Stimulated activated memory B cell treated with anti-CD40 and anti-IgM and Interleukin-4, amounts not matched to agents 10 μg/mL and 1 μg/mL and 100 μg/mL, for 72 hours (primary cell): ENCODE results near the gene PROCR.
A peak's percentile ranks its signal among the peaks of the same experiment; 100 is the strongest.
"Not testable (repeated sequence)": the region's sequence is repeated elsewhere in the genome, so short reads cannot be mapped to it uniquely, and the experiment has no call there.

Source experiments
- ATAC-seq: fragments of 150-1000 bp; cut with Tn5 transposase; 2 replicates; pipeline ENCODE4 v1.10.0; 2021
- H3K27ac Mint-ChIP-seq: one replicate; pipeline ENCODE4 v1.8.0; 2022; ENCODE audit warnings: mild to moderate bottlenecking, mixed read lengths
- H3K27me3 Mint-ChIP-seq: one replicate; pipeline ENCODE4 v1.8.0; 2022; ENCODE audit warnings: mixed read lengths
- H3K36me3 Mint-ChIP-seq: one replicate; pipeline ENCODE4 v1.8.0; 2022; ENCODE audit warnings: mixed read lengths
- H3K4me1 Mint-ChIP-seq: one replicate; pipeline ENCODE4 v1.8.0; 2022; ENCODE audit warnings: mixed read lengths
- H3K4me3 Mint-ChIP-seq: one replicate; pipeline ENCODE4 v1.8.0; 2022; ENCODE audit warnings: mild to moderate bottlenecking, moderate library complexity, mixed read lengths
- H3K9me3 Mint-ChIP-seq: one replicate; pipeline ENCODE4 v1.8.0; 2022; ENCODE audit warnings: mixed read lengths

The PROCR gene

DNA sequence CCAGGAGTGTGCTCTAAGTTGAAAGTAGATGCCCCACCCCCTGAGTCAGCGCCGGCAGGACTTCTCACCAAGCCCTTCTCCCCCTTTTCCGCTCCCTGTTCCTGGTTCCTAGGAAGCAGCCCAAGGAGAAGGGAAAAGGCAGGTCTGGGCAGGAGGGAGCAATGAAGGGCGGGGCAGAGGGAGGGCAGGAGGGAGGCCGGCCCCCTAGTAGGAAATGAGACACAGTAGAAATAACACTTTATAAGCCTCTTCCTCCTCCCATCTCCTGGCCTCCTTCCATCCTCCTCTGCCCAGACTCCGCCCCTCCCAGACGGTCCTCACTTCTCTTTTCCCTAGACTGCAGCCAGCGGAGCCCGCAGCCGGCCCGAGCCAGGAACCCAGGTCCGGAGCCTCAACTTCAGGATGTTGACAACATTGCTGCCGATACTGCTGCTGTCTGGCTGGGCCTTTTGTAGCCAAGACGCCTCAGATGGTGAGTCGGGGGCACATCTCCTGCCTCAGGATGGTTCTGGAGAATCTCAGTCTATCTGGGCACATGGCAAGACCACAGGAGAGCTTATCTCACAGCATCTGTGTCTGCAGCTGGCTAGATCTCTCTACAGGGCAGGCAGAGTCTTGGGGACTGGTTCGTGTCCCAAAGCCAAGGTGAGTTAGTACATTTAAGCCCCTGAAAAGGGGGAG is at the start of gene PROCR:
PROCR (plus strand) TSS at position 320 of the 681 bp plus-strand sequence; CDS start at position 403, 83 bp downstream.
- no peaks in the 10 kb centered on the region for H3K9me3 Mint-ChIP-seq
- H3K4me3 Mint-ChIP-seq = peak within 1 kb of the TSS; percentile 67
- peak within 1 kb of the TSS; percentile 78 for H3K27ac Mint-ChIP-seq
- no peaks in the 10 kb centered on the region for H3K27me3 Mint-ChIP-seq
- H3K4me1 Mint-ChIP-seq = peaks cover 13% of the 10 kb centered on the region
- peaks cover 11% of the 10 kb centered on the region for H3K36me3 Mint-ChIP-seq
- peak; percentile 39 for ATAC-seq

DNA sequence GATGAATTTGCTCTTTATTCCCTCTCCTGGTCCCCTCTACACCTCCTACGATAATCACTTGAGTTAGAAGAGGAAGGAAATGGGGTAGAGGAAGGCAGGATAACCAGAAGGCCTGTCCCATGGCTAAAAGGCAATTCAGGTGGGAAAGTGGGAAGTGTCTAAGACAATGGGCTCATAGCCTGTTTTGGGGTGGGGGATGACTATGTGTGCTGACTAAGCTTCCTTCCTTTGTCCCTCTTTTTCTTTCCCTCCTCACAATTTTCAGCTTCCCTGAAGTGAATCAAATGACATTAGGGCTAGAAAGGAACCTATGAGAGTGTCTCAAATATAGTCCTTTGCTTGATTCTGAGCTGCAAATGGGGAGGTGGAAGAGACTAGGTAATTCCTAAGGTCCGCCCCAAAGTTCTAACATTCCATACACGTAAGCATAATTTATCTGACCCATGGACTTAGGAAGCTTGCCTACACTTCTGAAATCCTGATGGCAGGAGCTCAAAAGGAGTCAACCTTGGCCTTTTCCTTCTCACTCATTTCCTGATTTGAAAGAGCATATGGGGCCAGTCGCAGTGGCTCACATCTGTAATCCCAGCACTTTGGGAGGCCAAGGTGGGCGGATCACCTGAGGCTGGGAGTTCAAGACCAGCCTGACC is 49.0 kb upstream of the PROCR start:
- ATAC-seq = no peak
- Mint-ChIP-seq H3K36me3 (peaks cover 67% of the 10 kb centered on the region), H3K9me3 (no peaks in the 10 kb centered on the region), H3K4me3 (no peak overlapping the region), H3K27ac (no peak overlapping the region), H3K4me1 (peaks cover 5% of the 10 kb centered on the region), H3K27me3 (no peaks in the 10 kb centered on the region)

DNA sequence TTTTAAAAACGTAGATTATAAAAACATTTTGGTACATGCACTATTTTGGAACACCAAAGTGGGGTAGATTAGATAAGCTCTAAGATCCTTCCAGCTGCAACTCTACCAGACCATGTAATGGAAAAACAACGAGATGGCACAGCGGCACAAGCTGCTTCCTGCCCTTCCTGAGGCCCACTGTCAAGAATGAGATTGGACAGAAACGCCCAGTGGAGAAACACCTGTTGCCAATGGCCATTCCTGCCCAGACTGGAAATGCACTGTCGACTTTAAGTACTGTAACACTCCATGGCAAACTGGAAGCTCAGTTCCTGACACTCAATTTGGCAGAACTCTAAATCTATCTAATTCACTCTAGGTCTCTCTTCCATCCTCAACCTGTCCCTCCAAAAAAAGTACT is 46.1 kb upstream of the PROCR start:
- H3K4me1 Mint-ChIP-seq = no peaks in the 10 kb centered on the region
- H3K4me3 Mint-ChIP-seq = no peak overlapping the region
- H3K9me3 Mint-ChIP-seq = no peaks in the 10 kb centered on the region
- no peaks in the 10 kb centered on the region for H3K27me3 Mint-ChIP-seq
- no peak overlapping the region for H3K27ac Mint-ChIP-seq
- H3K36me3 Mint-ChIP-seq = peaks cover 48% of the 10 kb centered on the region
- ATAC-seq = no peak

DNA sequence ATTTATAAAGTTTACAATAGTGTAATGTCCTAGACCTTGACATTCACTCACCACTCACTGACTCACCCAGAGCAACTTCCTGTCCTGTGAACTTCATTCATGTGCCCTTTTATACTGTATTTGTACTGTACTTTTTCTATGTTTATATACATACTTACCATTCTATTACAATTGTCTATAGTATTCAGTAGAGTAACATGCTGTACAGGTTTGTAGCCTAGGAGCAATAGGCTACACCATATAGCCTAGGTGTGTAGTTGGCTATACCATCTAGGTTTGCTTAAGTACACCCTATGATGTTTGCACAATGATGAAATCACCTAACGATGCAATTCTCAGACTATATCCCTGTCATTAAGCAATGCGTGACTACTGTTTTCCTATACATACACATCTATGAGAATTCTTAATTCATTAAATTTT is 42.2 kb upstream of the PROCR start:
- no peak for ATAC-seq
- peaks cover 51% of the 10 kb centered on the region for H3K36me3 Mint-ChIP-seq
- H3K27me3 Mint-ChIP-seq = no peaks in the 10 kb centered on the region
- no peaks in the 10 kb centered on the region for H3K9me3 Mint-ChIP-seq
- no peak overlapping the region for H3K27ac Mint-ChIP-seq
- no peak overlapping the region for H3K4me3 Mint-ChIP-seq
- H3K4me1 Mint-ChIP-seq = no peaks in the 10 kb centered on the region

DNA sequence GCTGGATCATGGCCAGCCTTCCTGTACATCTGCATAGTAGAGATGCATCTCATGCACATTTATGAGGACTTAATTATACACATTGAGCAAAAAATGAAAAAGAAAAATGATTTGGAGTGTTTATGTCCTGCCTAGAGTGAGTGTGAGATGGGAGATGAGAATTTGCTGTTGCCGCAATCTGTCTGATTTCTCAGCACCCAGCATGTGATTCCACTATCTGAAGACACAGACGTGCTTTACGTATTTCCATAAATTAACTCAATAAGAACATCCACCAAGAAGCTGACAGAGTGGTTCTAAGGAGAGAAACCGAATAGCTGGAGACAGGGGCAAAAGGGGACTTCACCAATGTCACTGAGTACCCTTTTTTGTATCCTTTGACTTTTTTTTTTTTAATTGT is 39.9 kb upstream of the PROCR start:
- H3K4me3 Mint-ChIP-seq = no peak overlapping the region
- H3K4me1 Mint-ChIP-seq = no peaks in the 10 kb centered on the region
- peaks cover 49% of the 10 kb centered on the region for H3K36me3 Mint-ChIP-seq
- no peak for ATAC-seq
- H3K27me3 Mint-ChIP-seq = no peaks in the 10 kb centered on the region
- H3K27ac Mint-ChIP-seq = no peak overlapping the region
- H3K9me3 Mint-ChIP-seq = no peaks in the 10 kb centered on the region

DNA sequence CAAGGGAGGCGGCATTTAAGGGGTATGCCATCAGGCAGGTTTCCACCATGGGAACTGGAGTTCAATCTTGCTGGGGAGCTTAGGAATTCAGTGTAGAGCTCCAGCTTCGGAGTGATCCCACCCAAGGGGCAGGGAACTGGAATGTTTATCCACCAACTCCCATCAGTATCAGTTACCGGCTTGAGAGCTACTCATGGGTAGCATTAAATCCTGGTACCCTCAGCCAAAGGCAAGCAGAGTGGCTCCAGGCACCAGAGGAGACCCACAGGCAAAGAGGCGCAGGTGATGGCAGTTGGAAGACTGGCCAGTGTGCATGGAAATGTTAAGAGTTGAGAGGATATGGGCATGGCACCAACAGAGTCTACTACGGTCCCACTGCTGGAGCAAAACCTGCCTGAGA is 38.8 kb upstream of the PROCR start:
- no peaks in the 10 kb centered on the region for H3K27me3 Mint-ChIP-seq
- no peak for ATAC-seq
- no peaks in the 10 kb centered on the region for H3K4me1 Mint-ChIP-seq
- no peaks in the 10 kb centered on the region for H3K9me3 Mint-ChIP-seq
- H3K27ac Mint-ChIP-seq = no peak overlapping the region
- peaks cover 54% of the 10 kb centered on the region for H3K36me3 Mint-ChIP-seq
- H3K4me3 Mint-ChIP-seq = no peak overlapping the region

DNA sequence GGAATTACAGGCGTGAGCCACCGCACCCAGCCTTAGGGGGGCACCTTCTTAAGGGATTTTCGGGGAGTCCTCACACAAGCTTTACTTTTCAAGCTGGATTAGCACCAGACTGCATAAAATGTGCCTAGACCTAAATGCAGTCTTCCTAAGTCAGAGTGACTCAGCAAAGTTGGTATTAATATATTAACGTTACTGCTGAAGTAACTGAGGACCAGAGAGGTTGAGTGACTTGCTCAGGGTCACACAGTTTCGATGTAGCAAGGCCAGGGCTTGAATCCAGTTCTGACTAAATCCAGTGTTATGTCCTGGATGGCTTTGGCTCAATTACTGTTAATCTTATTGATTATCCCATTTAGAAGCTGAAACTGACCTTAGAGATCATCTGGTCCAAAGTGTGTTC is 38.1 kb upstream of the PROCR start:
- H3K27ac Mint-ChIP-seq = no peak overlapping the region

DNA sequence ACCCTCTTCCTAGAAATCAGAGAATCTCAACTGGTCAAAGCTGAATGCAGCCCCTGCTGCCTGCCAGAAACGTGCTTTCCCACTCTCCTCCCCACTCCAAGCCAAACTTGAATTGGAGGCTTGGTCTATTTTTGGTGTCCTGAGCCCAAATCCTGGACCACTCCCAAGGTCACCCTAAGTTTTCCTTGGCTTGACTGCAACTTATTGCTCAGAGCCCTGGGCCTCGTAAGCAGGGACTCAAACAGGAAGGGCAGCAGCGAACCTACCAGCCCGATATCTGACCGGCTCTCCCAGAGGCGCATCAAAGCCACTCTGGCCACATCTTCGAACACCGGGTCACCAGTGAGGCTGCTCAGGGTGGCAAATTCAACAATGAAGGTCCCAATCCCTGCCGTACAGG is 37.4 kb upstream of the PROCR start:
- H3K27me3 Mint-ChIP-seq = no peaks in the 10 kb centered on the region
- no peaks in the 10 kb centered on the region for H3K4me1 Mint-ChIP-seq
- H3K27ac Mint-ChIP-seq = no peak overlapping the region
- no peak for ATAC-seq
- no peak overlapping the region for H3K4me3 Mint-ChIP-seq
- peaks cover 62% of the 10 kb centered on the region for H3K36me3 Mint-ChIP-seq
- no peaks in the 10 kb centered on the region for H3K9me3 Mint-ChIP-seq

More for the DNA sequence above, 38.1 kb upstream of the PROCR start:
- Mint-ChIP-seq H3K4me1 (no peaks in the 10 kb centered on the region), H3K27me3 (no peaks in the 10 kb centered on the region), H3K4me3 (no peak overlapping the region), H3K9me3 (no peaks in the 10 kb centered on the region), H3K36me3 (peaks cover 60% of the 10 kb centered on the region)
- ATAC-seq = no peak

DNA sequence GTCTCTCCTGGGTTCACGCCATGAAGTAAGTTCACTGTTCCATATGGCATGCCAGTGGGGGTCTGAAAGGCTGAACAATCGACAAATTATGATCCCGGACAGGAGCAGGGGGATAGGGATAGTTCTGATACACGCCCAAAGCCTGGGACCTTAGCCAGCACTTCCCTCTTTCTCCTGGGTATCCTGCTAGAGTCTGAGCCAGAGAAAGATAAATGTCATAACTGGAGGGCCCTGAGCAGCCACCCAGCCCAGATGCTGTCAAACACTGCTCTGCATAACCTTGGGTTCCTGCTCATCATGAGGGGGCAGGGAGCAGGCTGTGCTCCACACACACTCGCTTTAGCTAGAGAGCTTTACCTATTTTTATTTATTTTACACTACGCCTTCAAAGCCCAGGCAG is 37.0 kb upstream of the PROCR start:
- Mint-ChIP-seq H3K4me3 (no peak overlapping the region), H3K27ac (no peak overlapping the region), H3K9me3 (no peaks in the 10 kb centered on the region), H3K27me3 (no peaks in the 10 kb centered on the region), H3K4me1 (no peaks in the 10 kb centered on the region), H3K36me3 (peaks cover 63% of the 10 kb centered on the region)
- ATAC-seq = no peak

DNA sequence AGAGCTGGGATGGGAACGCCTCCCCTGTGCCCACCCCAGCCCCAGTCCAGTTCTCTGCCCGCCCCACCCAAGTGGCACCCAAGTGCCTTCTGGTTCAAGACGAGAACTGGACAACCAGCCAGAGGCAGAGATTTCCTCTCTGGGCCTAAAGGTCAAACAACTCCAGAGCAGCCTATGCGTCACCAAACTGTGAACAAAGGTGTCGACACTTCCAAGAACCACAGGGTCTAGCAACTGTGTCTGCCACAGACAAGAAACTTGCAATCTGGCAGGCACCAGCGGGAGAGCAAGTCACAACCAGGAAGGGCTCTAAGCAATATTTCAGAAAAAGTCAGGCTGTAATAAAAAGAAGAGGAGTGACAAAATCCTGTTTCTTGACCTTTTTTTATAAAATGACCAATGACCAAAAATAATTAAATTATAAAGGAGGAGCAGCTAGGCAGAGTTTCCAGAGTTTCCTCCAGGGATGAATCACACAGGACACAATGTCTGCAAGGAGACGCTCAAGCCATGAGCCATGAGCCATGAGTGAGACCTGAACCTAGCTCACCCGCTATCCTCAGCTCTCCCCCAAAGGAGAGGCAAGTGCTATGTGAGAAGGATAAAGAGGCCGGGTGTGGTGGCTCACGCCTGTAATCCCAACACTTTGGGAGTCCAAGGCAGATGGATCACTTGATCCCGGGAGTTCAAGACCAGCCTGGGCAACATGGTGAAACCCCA is 35.8 kb upstream of the PROCR start:
- Mint-ChIP-seq H3K36me3 (peaks cover 70% of the 10 kb centered on the region), H3K27ac (no peak overlapping the region), H3K4me1 (peaks cover 6% of the 10 kb centered on the region), H3K9me3 (no peaks in the 10 kb centered on the region), H3K27me3 (no peaks in the 10 kb centered on the region), H3K4me3 (no peak overlapping the region)
- ATAC-seq = no peak

DNA sequence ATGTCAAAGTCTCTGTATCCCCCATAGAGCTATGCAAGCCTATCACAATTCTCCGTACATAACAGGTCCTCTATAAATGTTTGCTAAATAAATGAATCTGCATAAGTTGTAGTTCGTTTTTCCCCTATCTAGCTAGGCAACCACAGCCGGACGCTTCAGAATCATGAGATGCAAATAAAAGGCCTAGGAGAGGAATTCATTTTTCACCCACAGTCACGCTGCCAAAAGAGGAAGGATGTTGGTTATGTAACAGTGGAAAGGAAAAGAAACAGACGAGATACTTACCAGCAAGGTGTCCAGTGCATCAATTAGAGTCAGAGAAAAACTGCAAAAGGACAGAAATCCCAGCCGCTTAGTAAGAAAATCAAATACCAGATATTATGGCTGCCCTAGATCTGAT is 27.2 kb upstream of the PROCR start:
- H3K27ac Mint-ChIP-seq = peak overlapping the region; percentile 67
- peaks cover 51% of the 10 kb centered on the region for H3K4me1 Mint-ChIP-seq
- H3K9me3 Mint-ChIP-seq = no peaks in the 10 kb centered on the region
- peaks cover 36% of the 10 kb centered on the region for H3K36me3 Mint-ChIP-seq
- ATAC-seq = peak; percentile 84
- H3K4me3 Mint-ChIP-seq = peak overlapping the region; percentile 2
- H3K27me3 Mint-ChIP-seq = no peaks in the 10 kb centered on the region

DNA sequence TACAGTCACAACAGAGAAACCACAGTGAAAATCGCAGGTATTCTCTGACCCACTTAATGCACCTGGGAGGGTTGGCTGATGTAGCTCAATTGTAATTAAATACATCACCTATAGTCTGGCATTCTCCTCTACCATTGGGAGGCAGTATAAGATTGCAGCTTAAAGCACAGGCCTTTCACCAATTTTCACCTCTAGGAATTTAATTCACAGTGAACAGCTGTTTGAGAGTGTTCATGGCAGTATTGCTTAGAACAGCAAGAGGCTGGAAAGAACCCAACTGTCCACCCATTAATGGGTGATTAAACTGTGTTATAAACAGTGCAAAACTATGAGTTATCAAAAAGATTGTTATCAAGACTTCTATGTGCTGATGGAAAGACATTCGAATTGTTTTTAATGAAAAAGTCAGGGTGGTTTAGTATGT is 26.7 kb upstream of the PROCR start:
- H3K4me3 Mint-ChIP-seq = no peak overlapping the region
- H3K4me1 Mint-ChIP-seq = peaks cover 51% of the 10 kb centered on the region
- peak; percentile 9 for ATAC-seq
- no peaks in the 10 kb centered on the region for H3K9me3 Mint-ChIP-seq
- H3K27ac Mint-ChIP-seq = peak overlapping the region; percentile 67
- no peaks in the 10 kb centered on the region for H3K27me3 Mint-ChIP-seq
- peaks cover 31% of the 10 kb centered on the region for H3K36me3 Mint-ChIP-seq

DNA sequence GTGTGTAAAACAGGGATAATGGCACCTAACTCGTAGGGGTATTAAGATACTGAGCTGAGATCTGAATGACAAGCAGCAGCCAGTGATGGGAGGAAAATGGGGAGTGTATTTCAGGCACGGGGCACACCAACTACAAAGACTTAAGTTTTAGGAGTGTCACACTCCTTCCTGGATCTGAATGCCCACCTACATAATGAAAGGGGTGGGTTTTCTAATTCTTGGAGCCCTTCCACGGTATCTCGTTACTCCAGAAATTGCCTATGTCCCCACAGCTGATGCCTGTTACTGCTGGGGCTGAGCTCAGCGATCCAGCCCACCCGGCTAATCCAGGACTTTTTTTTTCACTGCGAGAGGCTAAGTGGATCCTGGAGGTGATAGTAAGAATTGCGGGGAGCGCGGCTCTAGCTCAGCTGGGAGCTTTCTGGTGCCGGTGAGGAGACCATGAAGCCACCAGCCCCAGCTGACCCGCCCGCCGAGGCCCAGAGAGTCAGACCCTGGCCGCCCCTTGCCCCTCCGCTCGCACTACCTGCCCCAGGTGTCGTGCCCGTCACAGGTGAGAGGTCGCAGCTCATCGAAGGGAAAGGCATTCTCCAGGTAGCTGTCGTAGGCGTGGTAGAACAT is 25.5 kb upstream of the PROCR start:
- Mint-ChIP-seq H3K9me3 (no peaks in the 10 kb centered on the region), H3K27me3 (no peaks in the 10 kb centered on the region), H3K4me1 (peaks cover 45% of the 10 kb centered on the region), H3K4me3 (peak overlapping the region; percentile 91), H3K27ac (peak overlapping the region; percentile 97), H3K36me3 (peaks cover 19% of the 10 kb centered on the region)
- ATAC-seq = no peak

DNA sequence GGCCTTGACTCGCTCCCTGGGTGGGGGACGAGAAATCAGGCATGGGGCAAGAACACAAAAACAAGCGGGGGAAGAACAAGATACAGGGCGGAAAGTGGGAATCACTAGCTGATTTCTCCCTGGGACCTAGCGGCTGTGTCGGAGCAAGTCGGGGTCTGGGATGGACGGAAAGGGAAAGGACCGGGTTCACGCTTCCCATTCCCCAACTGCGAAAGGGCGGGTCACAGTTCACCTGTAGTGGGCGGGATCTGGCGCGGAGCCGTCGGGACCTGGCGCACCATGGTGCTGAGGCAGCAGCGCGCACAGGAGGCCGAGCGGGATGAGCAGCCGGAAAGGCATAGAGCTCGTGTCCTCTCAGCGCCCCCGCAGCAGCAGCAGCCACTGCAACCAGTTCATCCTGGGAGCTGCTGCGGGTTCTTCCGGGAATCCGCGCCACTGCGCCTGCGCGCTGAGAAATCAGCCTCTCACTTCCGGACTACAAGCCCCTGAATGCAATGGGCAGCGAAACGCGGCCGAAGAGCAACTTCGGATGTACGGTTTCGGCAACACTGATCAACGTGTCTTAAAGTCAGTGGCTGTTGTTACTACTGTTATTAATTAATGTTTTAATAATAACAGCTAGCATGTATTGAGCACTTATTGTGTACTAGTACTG is 24.8 kb upstream of the PROCR start, which contains the start of gene EDEM2:
EDEM2 (minus strand) TSS at position 417 of the 655 bp plus-strand sequence; CDS start at position 339, 78 bp downstream.
- peak; percentile 91 for ATAC-seq
- peaks cover 43% of the 10 kb centered on the region for H3K4me1 Mint-ChIP-seq
- H3K27me3 Mint-ChIP-seq = no peaks in the 10 kb centered on the region
- H3K36me3 Mint-ChIP-seq = peaks cover 14% of the 10 kb centered on the region
- H3K9me3 Mint-ChIP-seq = no peaks in the 10 kb centered on the region
- peak within 1 kb of the TSS; percentile 97 for H3K27ac Mint-ChIP-seq
- H3K4me3 Mint-ChIP-seq = peak within 1 kb of the TSS; percentile 91

DNA sequence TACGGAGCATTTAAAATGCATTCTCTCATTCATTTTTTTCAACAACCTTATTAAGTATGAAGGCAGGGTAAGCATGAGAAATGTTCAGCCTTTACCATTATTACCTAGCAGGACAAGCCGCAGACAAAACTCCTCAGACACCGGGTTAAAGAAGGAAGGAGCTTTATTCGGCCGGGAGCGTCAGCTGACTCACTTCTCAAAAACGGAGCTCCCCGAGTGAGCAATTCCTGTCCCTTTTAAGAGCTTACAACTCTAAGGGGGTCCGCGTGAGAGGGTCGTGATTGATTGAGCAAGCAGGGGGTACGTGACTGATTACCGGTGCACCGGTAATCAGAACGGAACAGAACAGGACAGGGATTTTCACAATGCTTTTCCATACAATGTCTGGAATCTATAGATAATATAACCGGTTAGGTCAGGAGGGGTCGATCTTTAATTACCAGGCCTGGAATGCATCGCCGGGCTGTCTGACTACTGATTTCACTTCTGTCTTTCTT is 24.2 kb upstream of the PROCR start:
- not testable (repeated sequence) for H3K9me3 Mint-ChIP-seq, H3K36me3 Mint-ChIP-seq, H3K27me3 Mint-ChIP-seq
- H3K4me1 Mint-ChIP-seq = peaks cover 40% of the 10 kb centered on the region
- peak overlapping the region; percentile 91 for H3K4me3 Mint-ChIP-seq
- H3K27ac Mint-ChIP-seq = peak overlapping the region; percentile 97
- peak; percentile 18 for ATAC-seq
